NT2/D1 (cell line): Measurements from ENCODE around the gene MAGI2.

ENCODE experiments used
- SUZ12 ChIP-seq: IDR thresholded peaks from 2 replicates; pipeline ENCODE4 v1.6.1; 2011; ENCODE audit not compliant: insufficient read length, insufficient read depth; ENCODE audit errors: extremely low read depth
- YY1 ChIP-seq: IDR thresholded peaks from 2 replicates; pipeline ENCODE4 v1.6.1; 2011; ENCODE audit not compliant: insufficient read length, insufficient read depth
- ZNF274 ChIP-seq: IDR thresholded peaks from 2 replicates; pipeline ENCODE4 v1.6.1; 2011; ENCODE audit warnings: mild to moderate bottlenecking, low read depth, low read length

DNA sequence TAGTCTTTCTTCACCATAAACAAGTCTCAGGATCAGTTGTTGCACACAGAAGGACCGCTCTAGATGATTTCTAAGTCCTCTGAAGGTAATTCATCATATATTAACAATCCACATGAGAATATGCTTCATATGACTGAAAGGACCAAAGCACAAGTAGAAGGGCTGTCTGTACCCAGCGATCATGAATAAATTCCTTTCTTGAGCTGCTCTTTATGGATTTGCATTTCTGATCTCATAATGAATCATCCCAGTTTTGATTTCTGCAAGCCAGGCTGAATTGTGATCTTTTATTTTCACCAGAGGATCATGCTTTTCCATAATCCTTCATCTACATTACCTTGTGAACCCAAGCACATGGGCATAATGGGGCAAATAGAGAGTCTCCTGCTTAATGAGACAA lies 675.6 kb downstream of the MAGI2 start:
- no peak for TF ChIP-seq YY1
- no peak for TF ChIP-seq ZNF274
- TF ChIP-seq SUZ12 = no peak
